ENCODE results near the gene FARS2.

DNA sequence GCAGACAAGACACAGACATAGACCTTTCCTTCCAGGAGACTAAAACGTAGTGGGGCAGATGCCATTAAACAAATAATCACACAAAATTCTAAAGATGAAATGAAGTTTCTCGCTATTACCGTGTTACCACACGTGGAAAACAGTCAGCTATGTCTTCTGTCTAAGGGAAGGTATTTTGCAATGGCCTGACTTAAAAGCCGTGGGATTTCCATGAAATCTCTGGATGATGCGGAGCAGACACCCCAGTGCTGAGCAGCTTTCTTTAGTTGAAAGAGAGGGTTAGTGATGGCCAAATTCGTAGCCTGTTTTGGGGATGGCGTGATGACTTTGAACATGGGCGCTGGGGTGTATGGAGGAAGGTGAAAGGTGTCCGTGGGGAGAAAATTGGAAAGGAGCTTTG lies 463.6 kb downstream of the FARS2 start:
- no peak for TF ChIP-seq POLR2A (IDR thresholded peaks at IDR 0.05)
- no peak for TF ChIP-seq CTCF (IDR thresholded peaks at IDR 0.05)

All from esophagus squamous epithelium (tissue), 4 donors.